Spleen (tissue), 7 donors: ENCODE measurements around the gene SNED1.

ENCODE experiments used
- CTCF ChIP-seq, 11 experiments: fragments of 200-600 bp in 7 of 11; fragments of 450-650 bp in 4 of 11; sonication (generic) in 4 of 11; IDR thresholded peaks in 8 of 11; conservative IDR thresholded peaks in 3 of 11; 1 replicate in 7 of 11; 2 replicates in 4 of 11; pipeline versions ENCODE4 v1.4.0 to v1.8.0; 2016 to 2021; ENCODE audit warnings: antibody characterized with exemption in 11 of 11, inconsistent platforms in 4 of 11, mild to moderate bottlenecking in 1 of 11
- POLR2A ChIP-seq, 3 donors: fragments of 450-650 bp; IDR thresholded peaks; one replicate each; pipeline ENCODE4 v1.5.1; 2017; ENCODE audit warnings: antibody characterized with exemption in 3 of 3, mild to moderate bottlenecking in 1 of 3
- POLR2AphosphoS5 ChIP-seq, 3 donors: sonication (generic); formaldehyde crosslinking; IDR thresholded peaks; one replicate each; pipeline ENCODE4 v1.5.1; 2017; ENCODE audit warnings: antibody characterized with exemption in 3 of 3
- donor health status: DM: no; HTN: no; CAD: no; lungs with moderate emphysema.
- donor health status: DM: no; HTN: no; CAD: no.
- donor health status: DM: no; HTN: no; CAD: no.

- TF ChIP-seq POLR2A (IDR thresholded peaks at IDR 0.05): no peak
- TF ChIP-seq CTCF (IDR thresholded peaks at IDR 0.05 in 8 of 11, conservative IDR thresholded peaks at IDR 0.05 in 3 of 11): no peak
- TF ChIP-seq POLR2AphosphoS5 (IDR thresholded peaks at IDR 0.05): peak; percentile 5 to 51 (median 35)
Observed at GRCh38 chr2:241108271-241109209, 110.1 kb downstream of the SNED1 start.
